HL-60/S4 treated with retinoic acid at 250 ng/mL for 4 days and 3 days (cell line): ENCODE results near the gene BCDIN3D.

Source experiments
- in situ Hi-C: fragments of 300-500 bp; cut with MboI; formaldehyde crosslinking; loops from 2 replicates; pipeline ENCODE4 v1.7.0; 2022; ENCODE audit warnings: low sequenced_read_pairs

The BCDIN3D gene

GRCh38 chr12:49877066-49877465 is 34.2 kb upstream of the BCDIN3D start:
- in situ Hi-C loops, result no loop called here

- in situ Hi-C loops, result no loop called here
These were observed 33.2 kb upstream of the BCDIN3D start for GRCh38 chr12:49876070-49876469.

GRCh38 chr12:49875115-49875720 is 32.3 kb upstream of the BCDIN3D start:
- in situ Hi-C loops, result no loop called here

- in situ Hi-C loops, result loop anchor here (25.0 kb wide), 1 partner anchor 188 kb away; the partner anchor contains the start of gene ASIC1
These were observed 31.4 kb upstream of the BCDIN3D start for GRCh38 chr12:49874142-49874897.

GRCh38 chr12:49873361-49873934 is 30.5 kb upstream of the BCDIN3D start:
- in situ Hi-C loops, result loop anchor here (25.0 kb wide), 1 partner anchor 189 kb away; the partner anchor contains the start of gene ASIC1

- in situ Hi-C loops, result loop anchor here (25.0 kb wide), 1 partner anchor 190 kb away; the partner anchor contains the start of gene ASIC1
These were observed 29.9 kb upstream of the BCDIN3D start for GRCh38 chr12:49872781-49873181.

GRCh38 chr12:49872381-49872780 is 29.5 kb upstream of the BCDIN3D start:
- in situ Hi-C loops, result loop anchor here (25.0 kb wide), 1 partner anchor 190 kb away; the partner anchor contains the start of gene ASIC1

- in situ Hi-C loops, result loop anchor here (25.0 kb wide), 1 partner anchor 190 kb away; the partner anchor contains the start of gene ASIC1
These were observed 28.9 kb upstream of the BCDIN3D start for GRCh38 chr12:49871811-49872251.

GRCh38 chr12:49871263-49871561 is 28.3 kb upstream of the BCDIN3D start:
- in situ Hi-C loops, result loop anchor here (25.0 kb wide), 1 partner anchor 191 kb away; the partner anchor contains the start of gene ASIC1

- in situ Hi-C loops, result loop anchor here (25.0 kb wide), 1 partner anchor 192 kb away; the partner anchor contains the start of gene ASIC1
These were observed 27.8 kb upstream of the BCDIN3D start for GRCh38 chr12:49870501-49871262.

GRCh38 chr12:49869816-49870500 is 27.1 kb upstream of the BCDIN3D start:
- in situ Hi-C loops, result loop anchor here (25.0 kb wide), 1 partner anchor 192 kb away; the partner anchor contains the start of gene ASIC1

- in situ Hi-C loops, result loop anchor here (25.0 kb wide), 1 partner anchor 193 kb away; the partner anchor contains the start of gene ASIC1
These were observed 26.3 kb upstream of the BCDIN3D start for GRCh38 chr12:49868952-49869815.

- in situ Hi-C loops, result loop anchor here (25.0 kb wide), 1 partner anchor 194 kb away; the partner anchor contains the start of gene ASIC1
These were observed 25.5 kb upstream of the BCDIN3D start for GRCh38 chr12:49868449-49868848.

- in situ Hi-C loops, result loop anchor here (25.0 kb wide), 1 partner anchor 195 kb away; the partner anchor contains the start of gene ASIC1
These were observed 24.9 kb upstream of the BCDIN3D start for GRCh38 chr12:49867570-49868341.

- in situ Hi-C loops, result loop anchor here (25.0 kb wide), 1 partner anchor 195 kb away; the partner anchor contains the start of gene ASIC1
These were observed 24.1 kb upstream of the BCDIN3D start for GRCh38 chr12:49866859-49867569.

- in situ Hi-C loops, result loop anchor here (25.0 kb wide), 1 partner anchor 197 kb away; the partner anchor contains the start of gene ASIC1
These were observed 22.9 kb upstream of the BCDIN3D start for GRCh38 chr12:49865782-49866135.

- in situ Hi-C loops, result loop anchor here (25.0 kb wide), 1 partner anchor 197 kb away; the partner anchor contains the start of gene ASIC1
These were observed 22.3 kb upstream of the BCDIN3D start for GRCh38 chr12:49865109-49865781.
